Caco-2 (cell line): ENCODE measurements around the gene UBE3A. TPM values are rescaled to one million over a fixed set of nuclear protein-coding genes. Genes with fewer than 3 reads are reported as not detected.

Source experiments
- BruUV-seq: library from RNA; stranded (reverse); fragments of 400-500 nt; replicated peaks from 2 replicates; lab custom pipeline; 2021; lab: Mats Ljungman, UMichigan
- CTCF ChIA-PET: fragments of 300-600 bp; sonication (Branson Sonifier 250); formaldehyde crosslinking; loops from one replicate; lab custom pipeline; 2022; ENCODE audit warnings: antibody characterized with exemption; lab: Charles Lee
- POLR2A ChIA-PET: fragments of 300-600 bp; sonication (Branson Sonifier 250); formaldehyde crosslinking; loops from one replicate; lab custom pipeline; 2022; ENCODE audit warnings: antibody characterized with exemption; lab: Charles Lee
- DNase-seq, 2 experiments: peaks; one replicate each; pipeline versions ENCODE4 v3.0.0 to v3.0.0-alpha.2; 2020 to 2022
- H3K27me3 ChIP-seq: replicated peaks from 2 replicates; pipeline ENCODE4 v1.6.0; 2011; ENCODE audit warnings: low read length; ENCODE audit not compliant: control insufficient read depth, insufficient read depth
- H3K36me3 ChIP-seq: 2 replicates; pipeline ENCODE4 v1.5.1; 2011; ENCODE audit warnings: low read length; ENCODE audit not compliant: control insufficient read depth, insufficient read depth
- H3K4me1 ChIP-seq: fragments of 250-450 bp; sonication (Bioruptor Pico); 2 replicates; pipeline ENCODE4 v1.5.1; 2020; ENCODE audit warnings: mild to moderate bottlenecking
- H3K4me3 ChIP-seq: 2 replicates; pipeline ENCODE4 v1.5.1; 2011; ENCODE audit warnings: low read depth, mild to moderate bottlenecking, control low read depth, low read length
- H3K9me3 ChIP-seq: fragments of 250-450 bp; sonication (Bioruptor Pico); 2 replicates; pipeline ENCODE4 v1.5.1; 2020; ENCODE audit warnings: mild to moderate bottlenecking, moderate library complexity
- H3K27ac Mint-ChIP-seq: one replicate; pipeline ENCODE4 v1.8.0; 2022; ENCODE audit warnings: mixed read lengths; ENCODE audit not compliant: unreplicated experiment
- H3K27me3 Mint-ChIP-seq: one replicate; pipeline ENCODE4 v1.8.0; 2022; ENCODE audit warnings: mixed read lengths; ENCODE audit not compliant: insufficient read depth, unreplicated experiment
- H3K36me3 Mint-ChIP-seq: one replicate; pipeline ENCODE4 v1.8.0; 2022; ENCODE audit warnings: mild to moderate bottlenecking, mixed read lengths; ENCODE audit not compliant: insufficient read depth, unreplicated experiment
- H3K4me1 Mint-ChIP-seq: one replicate; pipeline ENCODE4 v1.8.0; 2022; ENCODE audit warnings: low read depth, mixed read lengths; ENCODE audit not compliant: unreplicated experiment
- H3K4me3 Mint-ChIP-seq: one replicate; pipeline ENCODE4 v1.8.0; 2022; ENCODE audit warnings: mild to moderate bottlenecking, moderate library complexity, mixed read lengths; ENCODE audit not compliant: unreplicated experiment
- H3K9me3 Mint-ChIP-seq: one replicate; pipeline ENCODE4 v1.8.0; 2022; ENCODE audit warnings: mixed read lengths; ENCODE audit not compliant: unreplicated experiment
- CTCF ChIP-seq, 2 experiments: fragments of 200-600 bp in 1 of 2; IDR thresholded peaks; 1 replicate in 1 of 2; 2 replicates in 1 of 2; pipeline versions ENCODE4 v1.5.1 to v1.8.0; 2011 to 2022; ENCODE audit warnings: antibody characterized with exemption in 1 of 2, control low read depth in 1 of 2, inconsistent platforms in 1 of 2, low read depth in 1 of 2, low read length in 1 of 2, mild to moderate bottlenecking in 1 of 2, moderate library complexity in 1 of 2; ENCODE audit not compliant: insufficient read depth in 1 of 2, severe bottlenecking in 1 of 2, unreplicated experiment in 1 of 2
- intact Hi-C: fragments of 100-400 bp; cut with micrococcal nuclease; formaldehyde crosslinking; loops from one replicate; pipeline ENCODE4 v1.10.0; 2022; ENCODE audit not compliant: unreplicated experiment
- total RNA-seq: library from RNA; stranded (reverse); gene quantifications from 2 replicates; pipeline ENCODE4 v1.2.3, GENCODE V29; 2022

UBE3A gene
- total RNA-seq, 1 experiment from 2014 or later, result 125 TPM

- no peak for TF ChIP-seq CTCF (IDR thresholded peaks at IDR 0.05; ENCODE audit: insufficient read depth in 1 of 2, low read depth in 1 of 2, low read length in 1 of 2, severe bottlenecking in 1 of 2, unreplicated experiment in 1 of 2)
- no peaks in the 10 kb centered on the region for H3K9me3 ChIP-seq
- intact Hi-C loops, result no loop called here
- no peaks in the 10 kb centered on the region for H3K27me3 ChIP-seq
- DNase-seq, result no peak
- Mint-ChIP-seq H3K36me3 (peaks cover 81% of the 10 kb centered on the region), H3K4me1 (peaks cover 14% of the 10 kb centered on the region), H3K27me3 (no peaks in the 10 kb centered on the region), H3K27ac (no peak overlapping the region), H3K9me3 (peaks cover 15% of the 10 kb centered on the region), H3K4me3 (no peak overlapping the region)
- no peaks in the 10 kb centered on the region for H3K36me3 ChIP-seq
- no peak overlapping the region for H3K4me3 ChIP-seq
- CTCF ChIA-PET, result no interaction called here
- POLR2A ChIA-PET, result no interaction called here
- peaks cover 15% of the 10 kb centered on the region; the same call in 1 of the 2 replicates for H3K4me1 ChIP-seq
- no TSS peak for BruUV-seq
Observed at GRCh38 chr15:25331860-25332259, 107.0 kb downstream of the UBE3A start.

DNA sequence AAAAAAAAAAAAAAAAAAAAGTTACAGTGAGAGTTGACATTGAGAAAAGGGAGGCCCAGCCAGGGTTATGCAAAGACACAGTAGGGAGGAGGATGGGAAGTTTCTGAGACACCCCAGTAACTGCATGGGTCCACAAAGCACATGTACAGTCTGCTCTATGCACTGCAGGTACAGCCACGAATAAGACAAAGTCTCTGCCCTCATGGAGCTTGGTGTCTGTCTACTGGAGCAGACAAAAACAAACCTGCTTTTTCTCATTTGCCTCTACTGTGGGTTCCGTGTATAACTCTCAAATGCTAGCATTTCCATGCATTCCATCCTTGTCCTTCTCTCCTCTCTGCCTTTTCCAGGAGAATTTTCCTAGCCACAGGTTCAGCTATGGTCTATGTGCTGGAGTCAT lies 107.4 kb downstream of the UBE3A start:
- Mint-ChIP-seq H3K27me3 (no peaks in the 10 kb centered on the region), H3K9me3 (peaks cover 15% of the 10 kb centered on the region), H3K27ac (no peak overlapping the region), H3K4me3 (no peak overlapping the region), H3K4me1 (peaks cover 14% of the 10 kb centered on the region), H3K36me3 (peaks cover 77% of the 10 kb centered on the region)
- no TSS peak for BruUV-seq
- Histone ChIP-seq H3K36me3 (no peaks in the 10 kb centered on the region), H3K4me1 (peaks cover 15% of the 10 kb centered on the region; the same call in 1 of the 2 replicates), H3K27me3 (no peaks in the 10 kb centered on the region), H3K4me3 (no peak overlapping the region), H3K9me3 (no peaks in the 10 kb centered on the region)
- TF ChIP-seq CTCF (IDR thresholded peaks at IDR 0.05; ENCODE audit: insufficient read depth in 1 of 2, low read depth in 1 of 2, low read length in 1 of 2, severe bottlenecking in 1 of 2, unreplicated experiment in 1 of 2), result no peak
- POLR2A ChIA-PET, result no interaction called here
- CTCF ChIA-PET, result no interaction called here
- no peak for DNase-seq
- intact Hi-C loops, result no loop called here

DNA sequence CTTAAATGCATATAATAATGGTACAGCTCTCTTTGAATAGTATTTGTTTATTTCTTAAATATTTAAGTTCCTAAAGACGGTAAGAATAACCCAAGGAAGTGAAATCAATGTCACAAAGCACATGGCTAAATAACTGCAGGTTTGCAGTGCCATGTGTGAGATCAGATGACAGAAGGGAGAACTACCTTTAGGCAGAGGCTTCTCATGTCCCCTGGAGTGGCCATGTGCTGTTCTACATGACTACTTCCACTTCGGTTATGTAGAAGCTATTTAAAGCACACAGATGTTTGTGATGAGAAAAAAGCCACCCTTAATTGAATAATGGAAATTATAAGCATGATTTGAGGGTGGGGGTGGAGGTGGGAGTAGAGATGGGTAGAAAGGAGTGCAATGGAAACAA lies 109.1 kb downstream of the UBE3A start:
- Histone ChIP-seq H3K9me3 (no peaks in the 10 kb centered on the region), H3K4me3 (no peak overlapping the region), H3K4me1 (peaks cover 15% of the 10 kb centered on the region; the same call in 1 of the 2 replicates), H3K27me3 (no peaks in the 10 kb centered on the region), H3K36me3 (no peaks in the 10 kb centered on the region)
- H3K9me3 Mint-ChIP-seq, result peaks cover 1% of the 10 kb centered on the region
- POLR2A ChIA-PET, result no interaction called here
- no peak overlapping the region for H3K27ac Mint-ChIP-seq
- peaks cover 60% of the 10 kb centered on the region for H3K36me3 Mint-ChIP-seq
- CTCF ChIA-PET, result no interaction called here
- no peak for DNase-seq
- no peaks in the 10 kb centered on the region for H3K27me3 Mint-ChIP-seq
- intact Hi-C loops, result no loop called here
- BruUV-seq, result no TSS peak
- no peak for TF ChIP-seq CTCF (IDR thresholded peaks at IDR 0.05; ENCODE audit: insufficient read depth in 1 of 2, low read depth in 1 of 2, low read length in 1 of 2, severe bottlenecking in 1 of 2, unreplicated experiment in 1 of 2)
- no peak overlapping the region for H3K4me3 Mint-ChIP-seq
- H3K4me1 Mint-ChIP-seq, result peaks cover 14% of the 10 kb centered on the region
